GM12864 (cell line): ENCODE results near the gene EPHA6.
"Not testable (repeated sequence)": the region's sequence is repeated elsewhere in the genome, so short reads cannot be mapped to it uniquely, and the experiment has no call there.

Experiments used
- DNase-seq: peaks from one replicate; pipeline ENCODE4 v3.0.0-alpha.2; 2011; ENCODE audit warnings: low read depth
- H3K4me3 ChIP-seq: 2 replicates; pipeline ENCODE4 v1.5.1; 2011; ENCODE audit warnings: mild to moderate bottlenecking, low read depth, low read length, control low read depth
- CTCF ChIP-seq: IDR thresholded peaks from 2 replicates; pipeline ENCODE4 v1.5.1; 2011; ENCODE audit warnings: low read depth, mild to moderate bottlenecking, moderate library complexity, low read length, control low read depth, inconsistent platforms; ENCODE audit errors: missing control alignments

Gene EPHA6

GRCh38 chr3:96959901-96960641, 145.7 kb downstream of the EPHA6 start:
- DNase-seq: no peak
- no peak overlapping the region for H3K4me3 ChIP-seq
- no peak for TF ChIP-seq CTCF

- TF ChIP-seq CTCF: no peak
- no peak for DNase-seq
- H3K4me3 ChIP-seq: no peak overlapping the region
These were observed 146.4 kb downstream of the EPHA6 start for GRCh38 chr3:96960661-96961330.

- no peak for DNase-seq
- TF ChIP-seq CTCF: no peak
- H3K4me3 ChIP-seq: no peak overlapping the region
These were observed 147.2 kb downstream of the EPHA6 start for GRCh38 chr3:96961576-96961975.

- no peak for TF ChIP-seq CTCF
- DNase-seq: no peak
- H3K4me3 ChIP-seq: no peak overlapping the region
These were observed 152.0 kb downstream of the EPHA6 start for GRCh38 chr3:96966181-96966929.

GRCh38 chr3:96970211-96970610, 155.8 kb downstream of the EPHA6 start:
- TF ChIP-seq CTCF: no peak
- no peak for DNase-seq
- H3K4me3 ChIP-seq: no peak overlapping the region

- DNase-seq: no peak
- TF ChIP-seq CTCF: no peak
- H3K4me3 ChIP-seq: no peak overlapping the region
These were observed 163.3 kb downstream of the EPHA6 start for GRCh38 chr3:96977671-96978070.

GRCh38 chr3:96983716-96984115, 169.3 kb downstream of the EPHA6 start:
- DNase-seq: not testable (repeated sequence)

More at GRCh38 chr3:96983716-96984115, 169.3 kb downstream of the EPHA6 start:
- H3K4me3 ChIP-seq: not testable (repeated sequence)
